Heart left ventricle (tissue), 13 donors: ENCODE data around the gene ACIN1.

Experiments used
- POLR2A ChIP-seq, 2 donors: fragments of 450-650 bp; IDR thresholded peaks; one replicate each; pipeline ENCODE4 v1.6.1; 2017; ENCODE audit warnings: antibody characterized with exemption in 2 of 2, mild to moderate bottlenecking in 2 of 2, moderate library complexity in 2 of 2
- TF ChIP-seq, protein P1 (sequence below), 12 donors: fragments of 200-600 bp; sonication (generic) in 4 of 12; IDR thresholded peaks; one replicate each; pipeline versions ENCODE4 v1.5.0 to v1.8.0; 2018 to 2022; ENCODE audit warnings: antibody characterized with exemption in 12 of 12, mild to moderate bottlenecking in 5 of 12
- donor health status: ischemic (EF 13 %, LVEDD 7.1; RV severe dilation, severe dysfunction).
- donor health status: DM: no; HTN: yes; CAD: no.
- donor health status: DM: no; HTN: no; CAD: no.
- donor health status: ischemic (EF 25% LVEDD 6.9; RV normal size, moderate dysfunction).
- donor health status: ischemic (EF 25% LVEDD 5.7; RV mildly dilated, moderate dysfunction).
- donor health status: ischemic (EF 35%, LVEDD 5.7; RV mildly dilated, moderate dysfunction).
- donor health status: nonischemic (EF 11% LVEDD 7.7; RV severe dilation, severe dysfunction).
- donor health status: DM: yes; HTN: yes; CAD: no.
- donor health status: PGD.
- donor health status: ischemic (EF 29% LVEDD 5.4; RV normal size, mild dysfunction).
- donor health status: nonischemic (EF 23%, LVEDD 6.1; RV moderate dilation, normal function).

DNA sequence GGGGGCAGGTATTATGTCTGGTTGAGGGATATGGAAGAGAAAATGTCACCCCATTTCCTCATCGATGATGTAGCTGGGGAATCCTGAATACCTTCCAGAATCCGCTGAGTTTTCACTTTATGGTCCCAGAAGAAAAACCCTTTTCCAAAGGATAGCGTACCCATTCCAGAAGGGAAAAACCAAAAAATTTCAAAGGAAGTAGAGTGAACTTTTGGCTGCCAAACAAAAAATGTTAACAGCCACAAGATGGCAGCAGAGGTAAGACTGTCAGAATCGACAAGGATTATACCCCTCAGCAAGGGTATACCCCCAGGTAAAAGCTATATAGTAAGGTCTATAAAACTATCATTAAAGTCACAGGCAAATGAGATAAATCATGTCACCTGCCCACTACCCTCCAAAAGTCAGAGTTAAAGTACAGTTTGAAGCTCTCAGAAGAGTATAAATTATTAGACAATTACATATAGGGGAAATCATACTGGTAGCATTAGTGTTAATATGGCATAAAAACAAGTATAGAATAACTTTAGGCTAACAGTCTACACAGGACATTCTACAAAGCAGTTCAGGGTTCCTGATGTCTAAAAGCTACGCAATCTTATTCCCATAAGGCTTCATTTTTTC, 18.0 kb downstream of the ACIN1 start:
- TF ChIP-seq, protein P1, sequence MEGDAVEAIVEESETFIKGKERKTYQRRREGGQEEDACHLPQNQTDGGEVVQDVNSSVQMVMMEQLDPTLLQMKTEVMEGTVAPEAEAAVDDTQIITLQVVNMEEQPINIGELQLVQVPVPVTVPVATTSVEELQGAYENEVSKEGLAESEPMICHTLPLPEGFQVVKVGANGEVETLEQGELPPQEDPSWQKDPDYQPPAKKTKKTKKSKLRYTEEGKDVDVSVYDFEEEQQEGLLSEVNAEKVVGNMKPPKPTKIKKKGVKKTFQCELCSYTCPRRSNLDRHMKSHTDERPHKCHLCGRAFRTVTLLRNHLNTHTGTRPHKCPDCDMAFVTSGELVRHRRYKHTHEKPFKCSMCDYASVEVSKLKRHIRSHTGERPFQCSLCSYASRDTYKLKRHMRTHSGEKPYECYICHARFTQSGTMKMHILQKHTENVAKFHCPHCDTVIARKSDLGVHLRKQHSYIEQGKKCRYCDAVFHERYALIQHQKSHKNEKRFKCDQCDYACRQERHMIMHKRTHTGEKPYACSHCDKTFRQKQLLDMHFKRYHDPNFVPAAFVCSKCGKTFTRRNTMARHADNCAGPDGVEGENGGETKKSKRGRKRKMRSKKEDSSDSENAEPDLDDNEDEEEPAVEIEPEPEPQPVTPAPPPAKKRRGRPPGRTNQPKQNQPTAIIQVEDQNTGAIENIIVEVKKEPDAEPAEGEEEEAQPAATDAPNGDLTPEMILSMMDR (IDR thresholded peaks at IDR 0.05): peak; percentile 41 to 73 (median 58)
- no peak for TF ChIP-seq POLR2A (IDR thresholded peaks at IDR 0.05)
